Peyer's patch (tissue), 4 donors: ENCODE data around the gene KIRREL3.

Experiments used
- POLR2A ChIP-seq, 2 donors: fragments of 450-650 bp; IDR thresholded peaks; one replicate each; pipeline ENCODE4 v1.5.1; 2017; ENCODE audit warnings: antibody characterized with exemption in 2 of 2, mild to moderate bottlenecking in 2 of 2, moderate library complexity in 2 of 2
- TF ChIP-seq, protein P1 (sequence below), 6 experiments: fragments of 450-650 bp in 4 of 6; fragments of 200-600 bp in 2 of 6; sonication (generic) in 1 of 6; IDR thresholded peaks; one replicate each; pipeline ENCODE4 v1.5.1; 2017 to 2019; ENCODE audit warnings: antibody characterized with exemption in 6 of 6, mild to moderate bottlenecking in 3 of 6, moderate library complexity in 1 of 6

DNA sequence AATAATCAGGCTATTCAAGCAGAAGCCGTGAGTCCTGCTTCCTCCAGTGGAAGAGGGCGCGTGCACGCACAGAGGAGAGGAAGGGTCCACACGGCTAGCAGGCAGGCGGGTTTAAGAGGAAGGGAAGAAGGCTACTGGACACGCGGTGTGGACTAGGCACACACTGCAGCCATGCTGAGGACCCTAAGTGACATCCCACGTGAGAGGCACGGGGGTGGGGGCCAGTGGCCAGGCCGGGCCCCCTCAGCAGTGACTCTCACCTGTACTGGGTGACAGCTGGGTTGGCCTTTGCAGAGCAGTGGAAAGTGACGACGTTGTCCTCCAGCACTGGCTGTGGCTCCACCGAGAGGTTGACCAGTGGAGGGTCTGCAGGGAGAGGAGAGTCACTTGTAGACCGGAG is 544.5 kb downstream of the KIRREL3 start:
- TF ChIP-seq, protein P1, sequence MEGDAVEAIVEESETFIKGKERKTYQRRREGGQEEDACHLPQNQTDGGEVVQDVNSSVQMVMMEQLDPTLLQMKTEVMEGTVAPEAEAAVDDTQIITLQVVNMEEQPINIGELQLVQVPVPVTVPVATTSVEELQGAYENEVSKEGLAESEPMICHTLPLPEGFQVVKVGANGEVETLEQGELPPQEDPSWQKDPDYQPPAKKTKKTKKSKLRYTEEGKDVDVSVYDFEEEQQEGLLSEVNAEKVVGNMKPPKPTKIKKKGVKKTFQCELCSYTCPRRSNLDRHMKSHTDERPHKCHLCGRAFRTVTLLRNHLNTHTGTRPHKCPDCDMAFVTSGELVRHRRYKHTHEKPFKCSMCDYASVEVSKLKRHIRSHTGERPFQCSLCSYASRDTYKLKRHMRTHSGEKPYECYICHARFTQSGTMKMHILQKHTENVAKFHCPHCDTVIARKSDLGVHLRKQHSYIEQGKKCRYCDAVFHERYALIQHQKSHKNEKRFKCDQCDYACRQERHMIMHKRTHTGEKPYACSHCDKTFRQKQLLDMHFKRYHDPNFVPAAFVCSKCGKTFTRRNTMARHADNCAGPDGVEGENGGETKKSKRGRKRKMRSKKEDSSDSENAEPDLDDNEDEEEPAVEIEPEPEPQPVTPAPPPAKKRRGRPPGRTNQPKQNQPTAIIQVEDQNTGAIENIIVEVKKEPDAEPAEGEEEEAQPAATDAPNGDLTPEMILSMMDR (IDR thresholded peaks at IDR 0.05), result no peak
- TF ChIP-seq POLR2A (IDR thresholded peaks at IDR 0.05), result no peak
